GM18517 (cell line): Measurements from ENCODE around the gene QRICH2.
"Not testable (repeated sequence)": the region's sequence is repeated elsewhere in the genome, so short reads cannot be mapped to it uniquely, and the experiment has no call there.

ENCODE experiments used
- ATAC-seq: cut with Tn5 transposase; IDR thresholded peaks from one replicate; pipeline ENCODE4 v1.9.1; 2021; ENCODE audit warnings: mild to moderate bottlenecking, moderate library complexity; ENCODE audit not compliant: unreplicated experiment

QRICH2 gene

GRCh38 chr17:76307966-76308338 lies at the start of gene QRICH2:
QRICH2 (minus strand) TSS chr17:76308276; CDS start chr17:76307998, 278 bp downstream.
- no peak for ATAC-seq

GRCh38 chr17:76357597-76358158 lies 49.6 kb upstream of the QRICH2 start:
- no peak for ATAC-seq

- ATAC-seq: no peak
Observed at GRCh38 chr17:76356803-76357456, 48.9 kb upstream of the QRICH2 start.

GRCh38 chr17:76354747-76355310 lies 46.8 kb upstream of the QRICH2 start:
- ATAC-seq: no peak

GRCh38 chr17:76354317-76354729 lies 46.2 kb upstream of the QRICH2 start:
- ATAC-seq: peak; percentile 5

GRCh38 chr17:76353599-76354316 lies 45.7 kb upstream of the QRICH2 start, which contains the start of gene PRPSAP1:
PRPSAP1 (minus strand) TSS chr17:76353916; CDS start chr17:76353703, 213 bp downstream.
- peak; percentile 79 for ATAC-seq

GRCh38 chr17:76353004-76353598 lies 45.0 kb upstream of the QRICH2 start:
- no peak for ATAC-seq

GRCh38 chr17:76351526-76352071 lies 43.5 kb upstream of the QRICH2 start:
- no peak for ATAC-seq

- ATAC-seq: no peak
Observed at GRCh38 chr17:76350463-76350862, 42.4 kb upstream of the QRICH2 start.

GRCh38 chr17:76346936-76347335 lies 38.9 kb upstream of the QRICH2 start:
- ATAC-seq: not testable (repeated sequence)

GRCh38 chr17:76345377-76345974 lies 37.4 kb upstream of the QRICH2 start:
- no peak for ATAC-seq

- ATAC-seq: no peak
Observed at GRCh38 chr17:76343106-76343505, 35.0 kb upstream of the QRICH2 start.

GRCh38 chr17:76341301-76341700 lies 33.2 kb upstream of the QRICH2 start:
- no peak for ATAC-seq

- no peak for ATAC-seq
Observed at GRCh38 chr17:76337413-76337777, 29.3 kb upstream of the QRICH2 start.

- no peak for ATAC-seq
Observed at GRCh38 chr17:76336756-76337412, 28.8 kb upstream of the QRICH2 start.

- ATAC-seq: no peak
Observed at GRCh38 chr17:76335716-76336381, 27.8 kb upstream of the QRICH2 start.

- ATAC-seq: no peak
Observed at GRCh38 chr17:76333673-76334505, 25.8 kb upstream of the QRICH2 start.

- no peak for ATAC-seq
Observed at GRCh38 chr17:76331083-76331482, 23.0 kb upstream of the QRICH2 start.

- ATAC-seq: no peak
Observed at GRCh38 chr17:76329664-76330063, 21.6 kb upstream of the QRICH2 start.
